ENCODE results near the gene ITPKB. TPM values are rescaled to one million over a fixed set of nuclear protein-coding genes. Genes with fewer than 3 reads are reported as not detected.

ITPKB gene
- total RNA-seq, 1 donor from 2014 or later, result 19.4 TPM

- no peak for DNase-seq (ENCODE audit: low read depth in 2 of 2)
These were observed 70.9 kb downstream of the ITPKB start for GRCh38 chr1:226668173-226668560.

DNA sequence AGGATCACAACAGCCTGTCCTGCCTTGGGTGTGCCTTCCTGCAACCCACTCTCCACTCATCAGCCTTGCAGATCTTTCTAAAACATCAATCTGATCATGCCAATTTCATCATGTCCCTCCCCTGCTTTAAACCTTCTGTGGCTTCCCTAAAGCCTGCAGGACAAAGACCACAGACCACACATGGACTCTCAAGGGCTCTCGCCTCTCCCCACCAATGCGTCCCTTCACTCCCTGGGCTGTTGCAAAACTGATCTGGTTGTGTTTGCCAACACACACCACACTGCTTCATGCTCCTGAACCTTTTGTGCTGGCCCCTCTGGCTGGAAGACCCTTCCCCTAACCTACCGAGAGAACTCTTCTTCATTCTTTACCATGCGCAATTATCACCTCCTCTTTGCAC, 72.4 kb downstream of the ITPKB start:
- DNase-seq (ENCODE audit: low read depth in 2 of 2), result no peak

GRCh38 chr1:226666164-226666506, 72.9 kb downstream of the ITPKB start:
- no peak for DNase-seq (ENCODE audit: low read depth in 2 of 2)

GRCh38 chr1:226665505-226666163, 73.4 kb downstream of the ITPKB start:
- DNase-seq (ENCODE audit: low read depth in 2 of 2), result no peak

- DNase-seq (ENCODE audit: low read depth in 2 of 2), result peak; percentile 84 to 89
These were observed 74.5 kb downstream of the ITPKB start for GRCh38 chr1:226664413-226665101.

DNA sequence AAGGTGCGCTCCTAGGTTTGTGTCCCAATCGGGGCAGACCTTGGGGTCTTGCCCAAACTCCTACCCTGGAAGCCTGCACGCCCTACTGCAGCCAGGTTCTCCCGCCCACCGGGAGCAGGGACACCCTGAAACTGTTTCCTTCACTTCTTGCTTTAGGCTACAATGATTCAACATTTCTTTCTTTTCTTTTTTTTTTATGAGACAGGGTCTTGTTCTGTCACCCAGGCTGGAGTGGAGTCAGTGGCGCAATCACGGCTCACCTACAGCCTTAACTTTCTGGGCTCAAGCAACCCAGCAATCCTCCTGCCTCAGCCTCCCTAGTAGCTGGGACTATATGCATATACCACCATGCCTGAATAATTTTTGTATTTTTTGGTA, 75.8 kb downstream of the ITPKB start:
- no peak for DNase-seq (ENCODE audit: low read depth in 2 of 2)

DNA sequence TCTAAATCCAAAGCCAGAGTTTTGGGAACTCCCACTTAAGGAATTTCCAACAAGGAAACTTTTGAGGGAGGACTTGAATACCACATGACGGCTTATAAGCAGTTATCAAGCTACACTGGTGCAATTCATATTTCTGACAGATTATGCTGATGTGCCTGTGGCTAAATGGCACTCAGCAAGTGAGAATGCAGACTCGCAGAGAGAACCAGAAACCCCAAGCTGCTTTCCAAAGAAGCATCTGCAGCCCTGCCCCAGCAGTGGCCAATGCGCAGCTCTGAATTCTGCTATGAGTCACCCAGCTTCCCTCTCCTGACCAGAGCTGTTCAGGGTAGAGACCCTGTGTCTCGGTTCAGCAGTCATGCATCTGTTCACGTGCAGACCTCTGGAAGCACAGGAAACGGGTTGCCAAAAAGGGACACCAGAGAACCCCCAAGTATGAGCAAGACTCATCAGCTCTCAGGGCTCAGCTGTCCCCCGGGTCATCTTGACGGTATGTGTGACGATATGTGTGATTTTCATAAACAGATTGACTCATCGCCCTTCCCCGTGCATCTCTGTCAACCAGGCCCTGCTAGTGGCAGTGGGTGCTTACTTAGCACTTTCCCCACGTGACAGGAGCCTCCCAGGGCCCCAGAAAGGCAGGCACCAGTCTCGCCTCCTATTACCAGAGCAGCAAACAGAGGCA, 76.3 kb downstream of the ITPKB start:
- DNase-seq (ENCODE audit: low read depth in 2 of 2), result peak; percentile 87 to 95

DNA sequence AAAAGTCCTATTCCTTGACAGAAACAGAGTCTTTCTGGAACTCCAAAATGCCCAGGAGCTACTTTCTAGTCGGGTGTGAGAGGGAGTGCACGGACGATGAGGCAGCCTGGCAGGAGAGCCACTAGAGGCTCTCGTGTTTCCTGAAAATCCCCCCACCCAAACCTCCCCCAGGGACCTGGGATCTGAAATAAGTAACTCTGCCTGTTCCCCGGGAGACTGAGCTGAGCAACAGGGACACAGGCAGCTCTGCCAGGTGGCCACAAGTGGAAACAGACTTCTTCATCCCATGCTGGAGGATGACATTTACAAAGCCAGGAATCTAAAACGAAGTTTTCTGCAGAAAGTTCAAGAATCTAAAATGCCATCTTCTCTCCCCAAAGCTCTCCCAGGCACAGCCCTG, 77.1 kb downstream of the ITPKB start:
- no peak for DNase-seq (ENCODE audit: low read depth in 2 of 2)

- DNase-seq (ENCODE audit: low read depth in 2 of 2), result peak in 1 of 2 donors; percentile 40
These were observed 77.8 kb downstream of the ITPKB start for GRCh38 chr1:226661271-226661670.

DNA sequence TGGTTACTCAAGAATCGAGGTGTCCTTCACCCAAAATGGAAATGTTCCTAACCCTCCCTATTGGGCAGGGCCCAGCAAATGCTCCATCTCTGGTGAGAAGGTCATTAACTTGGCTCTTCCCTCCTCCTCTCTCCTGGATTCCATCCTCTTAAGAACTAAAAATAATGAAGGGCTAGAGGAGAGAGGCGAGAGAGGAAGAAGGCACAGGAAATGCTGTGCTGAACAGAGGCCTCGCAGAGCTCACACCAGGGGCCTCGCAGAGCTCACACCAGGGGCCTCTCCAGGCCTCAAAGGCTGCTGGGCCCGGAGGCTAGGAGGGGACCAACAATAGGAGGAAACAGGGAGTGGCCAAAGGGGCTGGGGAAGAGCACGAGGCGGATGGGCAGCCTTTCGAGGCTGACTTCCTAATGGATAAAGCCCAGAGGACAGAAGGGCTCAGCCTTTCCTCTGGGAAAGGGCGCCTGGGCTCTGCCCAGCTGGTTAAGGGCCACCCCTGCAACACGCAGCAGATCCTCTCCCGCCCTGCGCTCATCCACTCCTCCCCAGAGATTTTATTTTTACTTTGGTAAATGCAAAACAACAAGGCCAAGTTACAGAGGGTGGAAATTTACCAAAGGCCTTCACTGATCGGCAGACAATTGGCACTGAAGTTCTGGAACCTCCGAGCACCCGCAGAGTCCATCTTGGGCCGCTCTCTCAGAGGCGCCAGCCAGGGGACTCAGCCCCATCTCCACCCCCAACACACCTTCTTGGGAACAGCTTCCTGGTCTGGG, 78.5 kb downstream of the ITPKB start:
- DNase-seq (ENCODE audit: low read depth in 2 of 2), result peak; percentile 66 to 90

- DNase-seq (ENCODE audit: low read depth in 2 of 2), result no peak
These were observed 79.4 kb downstream of the ITPKB start for GRCh38 chr1:226659641-226660040.

DNA sequence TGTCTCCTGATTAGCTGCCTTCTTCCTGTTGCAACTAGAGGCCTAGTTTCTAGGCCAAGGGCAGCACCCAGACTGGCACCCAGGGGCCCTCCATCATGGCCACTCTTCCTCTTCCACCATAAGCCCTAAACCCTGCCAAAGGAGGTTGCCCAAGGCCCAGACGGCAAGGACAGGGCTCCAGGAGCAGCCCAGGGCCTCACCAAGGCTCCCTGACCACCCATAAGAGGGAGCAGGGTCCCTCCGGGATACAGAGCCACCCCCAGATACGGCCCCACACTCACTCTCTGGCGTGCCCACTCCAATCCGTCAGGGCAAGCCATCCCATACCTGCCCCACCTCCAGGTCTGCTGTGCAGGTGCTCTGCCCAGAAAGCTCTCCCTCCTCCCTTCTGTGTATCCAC, 79.9 kb downstream of the ITPKB start:
- DNase-seq (ENCODE audit: low read depth in 2 of 2), result no peak

GRCh38 chr1:226658546-226659125, 80.4 kb downstream of the ITPKB start:
- DNase-seq (ENCODE audit: low read depth in 2 of 2), result no peak

DNA sequence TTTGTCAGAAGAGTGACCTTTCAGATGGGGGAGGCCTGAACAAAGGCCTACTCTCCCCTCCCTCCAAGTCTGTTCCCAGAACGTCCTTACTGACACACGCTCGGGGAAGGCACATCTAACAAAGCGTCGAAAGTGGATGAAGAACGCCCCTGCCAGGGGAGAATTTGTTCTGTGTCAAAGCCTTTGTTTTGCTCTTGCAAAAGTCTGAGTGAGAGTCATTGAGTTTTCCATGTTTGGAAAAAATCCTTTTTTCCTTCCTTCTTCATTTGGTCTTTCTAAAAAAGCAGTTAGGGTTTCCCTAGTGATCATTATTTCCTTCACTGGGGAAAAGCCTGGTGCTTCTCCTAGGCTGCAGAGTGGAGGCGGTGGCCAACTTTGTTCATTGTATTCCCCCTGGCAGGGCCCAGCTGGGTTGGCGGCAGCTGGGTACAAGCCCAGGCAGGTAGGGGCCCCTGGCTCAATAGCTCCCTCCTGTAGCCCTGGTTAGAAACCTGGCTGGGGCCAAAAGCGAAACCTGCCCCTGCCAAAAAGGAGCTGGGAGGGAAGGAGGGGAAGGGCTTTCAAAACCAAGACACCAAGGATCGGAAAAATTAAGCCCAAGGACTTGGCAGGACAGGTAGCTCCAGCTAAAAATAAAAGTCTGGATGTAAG, 81.1 kb downstream of the ITPKB start:
- DNase-seq (ENCODE audit: low read depth in 2 of 2), result peak in 1 of 2 donors; percentile 31

DNA sequence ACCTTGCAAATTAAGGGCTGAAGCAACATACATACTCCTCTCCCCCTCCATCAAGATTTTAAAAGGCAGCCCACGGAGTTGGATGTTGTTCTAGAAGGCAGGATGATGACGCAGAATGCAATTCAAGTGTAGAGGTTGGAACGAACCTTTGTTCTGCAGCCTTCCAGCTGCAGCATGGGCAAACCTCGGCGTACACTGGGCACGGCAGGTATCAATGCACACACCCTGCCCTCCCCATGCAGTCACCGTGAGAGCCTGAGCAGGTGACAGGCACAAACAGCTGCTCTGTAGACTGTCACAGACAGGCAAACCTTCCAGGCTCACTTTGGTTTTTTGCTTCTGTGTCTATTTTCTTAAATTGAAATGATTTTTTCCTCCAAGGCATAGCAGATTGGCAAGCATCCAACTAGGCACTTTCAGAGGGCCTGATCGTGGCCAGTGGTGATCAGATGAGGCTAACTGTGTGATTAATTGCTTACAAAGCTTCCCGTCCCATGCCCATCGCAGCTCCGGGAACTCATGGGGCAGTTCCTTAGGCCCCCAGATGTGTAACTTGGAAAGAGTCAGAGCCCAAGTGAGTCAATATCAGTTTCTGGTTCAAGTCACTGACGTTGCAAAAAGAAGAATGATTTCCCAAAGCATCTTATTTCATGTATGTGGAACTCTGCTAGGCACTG, 82.3 kb downstream of the ITPKB start:
- peak in 1 of 2 donors; percentile 79 for DNase-seq (ENCODE audit: low read depth in 2 of 2)

GRCh38 chr1:226656201-226656600, 82.9 kb downstream of the ITPKB start:
- DNase-seq (ENCODE audit: low read depth in 2 of 2), result no peak

DNA sequence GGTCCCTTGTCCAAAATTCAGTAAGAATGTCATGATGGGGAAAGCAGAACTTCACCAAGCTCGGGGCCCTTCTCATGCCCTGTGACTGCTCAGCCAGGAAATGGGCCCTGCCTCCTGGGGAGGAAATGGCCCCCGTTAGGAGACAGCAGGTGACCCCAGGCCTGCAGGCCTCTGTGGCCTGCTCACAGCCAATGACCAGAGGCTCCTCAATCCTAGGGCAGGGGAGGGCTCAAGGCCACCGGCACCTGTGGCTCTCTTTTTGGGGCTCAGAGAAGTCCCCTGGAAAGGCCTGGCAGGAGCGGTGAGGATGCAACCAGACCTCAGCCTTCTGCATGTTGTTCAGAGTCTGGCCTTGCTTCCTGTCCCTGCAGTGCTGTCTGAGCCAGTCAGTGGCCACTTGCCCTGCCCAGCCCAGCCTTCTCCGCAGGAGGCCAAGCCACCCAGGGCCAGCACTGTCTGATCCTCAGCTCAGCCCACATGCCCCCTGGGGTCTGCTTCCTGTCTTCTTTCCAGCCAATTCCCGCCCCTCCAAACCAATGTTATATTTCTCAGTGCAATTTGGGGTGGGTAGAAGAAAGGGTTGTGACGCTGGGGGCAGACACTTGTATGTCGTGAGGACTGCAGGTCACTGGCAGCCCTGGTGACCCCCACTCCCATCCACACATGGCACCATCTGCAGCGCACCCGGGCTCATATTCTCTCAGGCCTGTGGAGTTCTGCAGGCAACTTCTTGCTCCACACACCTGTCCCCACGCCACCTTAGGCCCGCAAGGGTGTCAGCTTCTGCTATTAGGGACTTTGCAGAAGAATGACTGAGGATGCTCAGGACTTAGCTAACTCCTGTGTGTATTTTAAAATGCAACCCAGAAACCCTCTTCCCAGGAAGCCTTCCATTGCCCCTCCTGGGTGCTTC, 83.6 kb downstream of the ITPKB start:
- DNase-seq (ENCODE audit: low read depth in 2 of 2), result peak in 1 of 2 donors; percentile 29

DNA sequence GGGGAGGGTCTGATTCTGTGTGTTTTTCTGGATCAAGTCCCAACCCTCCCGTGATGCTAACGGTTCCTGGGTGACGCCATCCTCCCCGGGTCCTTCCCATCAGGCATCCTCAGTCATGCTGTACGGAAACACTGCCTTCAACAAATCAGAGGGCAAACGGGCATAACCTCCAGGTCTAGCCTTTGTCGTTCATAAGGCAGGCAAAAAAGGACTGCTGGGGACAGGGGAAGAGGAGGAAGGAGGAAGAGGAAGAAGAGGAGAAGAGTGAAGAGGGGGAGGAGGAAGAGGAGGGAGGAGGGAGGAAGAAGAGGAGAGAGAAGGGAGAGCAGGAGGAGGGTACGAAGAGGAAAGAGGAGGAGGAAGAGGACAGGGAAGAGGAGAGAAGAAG, 84.4 kb downstream of the ITPKB start:
- DNase-seq (ENCODE audit: low read depth in 2 of 2), result no peak

GRCh38 chr1:226654046-226654667, 84.9 kb downstream of the ITPKB start:
- no peak for DNase-seq (ENCODE audit: low read depth in 2 of 2)

Data from lung microvascular endothelial cell (primary cell).